HG03045 (cell line): ENCODE measurements around the gene PCAT7.
"Not testable (repeated sequence)": the region's sequence is repeated elsewhere in the genome, so short reads cannot be mapped to it uniquely, and the experiment has no call there.

ENCODE experiments used
- ATAC-seq: cut with Tn5 transposase; IDR thresholded peaks from one replicate; pipeline ENCODE4 v1.9.1; 2021; ENCODE audit warnings: mild to moderate bottlenecking, moderate library complexity; ENCODE audit not compliant: unreplicated experiment

The PCAT7 gene

GRCh38 chr9:94560237-94560636, 5.4 kb downstream of the PCAT7 start:
- no peak for ATAC-seq

DNA sequence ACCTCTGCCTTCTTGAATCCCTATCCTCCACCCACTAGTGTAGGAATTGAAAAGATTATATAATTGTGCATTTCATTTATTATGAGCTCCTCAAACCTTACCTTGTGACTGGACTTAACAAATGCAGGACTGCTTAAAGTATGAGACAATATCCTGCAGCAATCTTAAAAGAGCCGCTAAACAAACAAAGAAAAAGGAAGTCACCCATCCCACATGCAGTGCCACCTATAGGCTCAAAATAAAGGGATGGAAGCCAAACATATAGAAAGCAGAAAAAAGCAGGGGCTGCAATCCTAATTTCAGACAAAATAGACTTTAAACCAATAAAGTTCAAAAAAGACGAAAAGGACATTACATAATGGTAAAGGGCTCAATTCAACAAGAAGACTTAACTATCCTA, 8.7 kb downstream of the PCAT7 start:
- ATAC-seq: no peak

GRCh38 chr9:94564279-94564678, 9.4 kb downstream of the PCAT7 start:
- not testable (repeated sequence) for ATAC-seq

GRCh38 chr9:94566550-94566949, 11.7 kb downstream of the PCAT7 start:
- ATAC-seq: no peak

DNA sequence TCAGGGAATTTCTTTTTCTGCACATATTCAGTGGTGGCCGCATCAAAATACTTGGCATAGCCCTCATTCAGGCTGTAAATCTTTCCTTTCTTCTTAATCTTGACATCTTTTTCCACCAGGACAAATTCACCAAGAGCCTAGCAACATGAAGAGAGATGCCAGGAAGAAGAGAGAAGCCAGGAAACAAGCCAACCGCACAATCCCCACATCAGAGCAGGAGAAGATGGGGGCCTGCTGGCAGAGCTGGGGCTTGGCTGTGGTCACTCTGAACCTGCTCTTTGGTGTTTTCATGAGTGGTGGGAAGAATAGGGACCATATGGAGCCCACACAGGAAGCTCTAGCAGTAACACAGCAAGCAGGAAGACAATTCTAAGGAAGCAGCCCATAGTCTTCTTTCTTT, 12.4 kb downstream of the PCAT7 start:
- no peak for ATAC-seq

DNA sequence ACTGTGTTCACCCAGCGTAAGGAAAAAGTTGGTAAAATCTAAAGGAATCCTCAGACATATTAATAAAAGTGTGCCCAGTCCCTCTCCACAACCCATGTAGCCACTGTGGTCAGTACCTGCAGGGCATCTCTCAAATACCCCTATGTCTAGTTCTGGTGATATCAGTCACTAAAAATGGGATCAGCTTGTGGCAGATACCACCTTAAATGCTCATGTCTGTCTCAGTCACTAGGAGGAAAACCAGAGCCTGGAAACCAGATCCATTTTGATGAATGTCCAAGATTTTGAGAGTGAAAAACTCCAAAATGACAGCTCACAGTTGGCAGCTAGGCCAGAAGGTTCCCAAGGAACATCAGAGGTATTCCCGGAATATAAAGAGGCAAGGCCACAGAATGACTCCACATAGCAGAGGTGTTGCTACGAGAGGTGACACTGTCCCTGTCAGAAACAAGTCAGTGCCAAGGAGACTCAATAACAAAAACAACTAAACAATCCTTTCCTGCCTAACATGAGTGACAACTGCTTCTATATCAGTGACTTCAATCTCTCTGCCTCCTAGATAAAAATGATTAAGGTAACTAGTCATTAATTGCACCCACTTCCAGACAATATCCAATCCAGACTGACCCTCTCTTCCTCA, 13.5 kb downstream of the PCAT7 start:
- ATAC-seq: no peak

DNA sequence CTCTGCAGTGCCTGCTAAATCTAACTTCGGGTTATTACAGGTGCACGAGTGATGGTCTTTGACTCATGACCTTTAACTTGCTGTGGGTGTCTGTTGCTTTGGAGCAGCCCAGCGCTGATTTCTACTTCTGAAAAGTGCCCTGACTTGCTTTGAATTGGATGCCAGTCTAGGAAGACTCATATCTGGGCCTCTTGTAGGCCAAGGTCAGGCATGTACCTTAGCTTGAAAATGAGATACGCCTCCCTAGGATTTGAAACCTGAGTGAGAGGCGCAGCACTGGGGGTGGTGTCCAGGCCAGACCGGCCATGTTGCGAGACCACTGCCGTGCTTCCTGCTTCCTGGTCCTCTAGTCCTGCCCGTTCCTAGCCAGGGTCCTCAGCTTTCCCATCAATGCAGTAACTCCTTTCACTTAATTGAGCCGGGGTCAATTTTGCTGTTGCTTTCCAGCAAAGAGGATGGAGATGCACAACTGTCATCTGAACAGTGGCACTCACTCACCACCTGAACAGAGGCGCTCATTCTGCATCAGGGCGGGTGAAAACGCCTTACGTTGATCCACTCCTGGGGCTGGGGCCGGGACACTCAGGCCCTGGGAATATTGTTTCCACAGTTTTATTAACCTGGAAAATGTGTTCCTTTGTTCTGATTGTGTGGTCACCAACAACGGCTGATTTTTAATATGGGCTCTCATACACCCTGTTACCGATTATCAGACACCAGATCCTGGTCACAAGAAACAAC, 14.3 kb downstream of the PCAT7 start:
- no peak for ATAC-seq

GRCh38 chr9:94576131-94576530, 21.2 kb downstream of the PCAT7 start:
- no peak for ATAC-seq

- no peak for ATAC-seq
Observed at GRCh38 chr9:94577036-94577435, 22.2 kb downstream of the PCAT7 start.

- ATAC-seq: no peak
Observed at GRCh38 chr9:94577571-94577970, 22.7 kb downstream of the PCAT7 start.

DNA sequence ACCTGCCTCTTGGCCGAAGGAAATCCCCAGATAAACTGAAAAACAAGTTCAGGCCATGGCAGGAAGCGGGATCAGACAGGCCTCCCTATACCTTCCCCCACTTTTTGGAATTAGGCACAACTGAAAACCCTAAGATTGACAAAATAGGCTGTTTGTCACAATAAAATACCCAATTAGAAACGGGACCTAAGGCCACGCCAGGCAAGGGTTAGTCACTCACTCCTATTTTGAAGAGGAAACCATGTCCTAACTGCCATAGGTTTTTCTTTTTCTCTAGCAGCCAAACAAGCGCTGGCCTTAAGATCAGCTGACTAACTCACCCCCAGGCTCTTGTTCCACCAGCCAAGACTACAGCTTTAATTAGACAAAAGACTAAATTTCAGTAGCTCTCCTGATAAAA, 26.8 kb downstream of the PCAT7 start:
- ATAC-seq: no peak

DNA sequence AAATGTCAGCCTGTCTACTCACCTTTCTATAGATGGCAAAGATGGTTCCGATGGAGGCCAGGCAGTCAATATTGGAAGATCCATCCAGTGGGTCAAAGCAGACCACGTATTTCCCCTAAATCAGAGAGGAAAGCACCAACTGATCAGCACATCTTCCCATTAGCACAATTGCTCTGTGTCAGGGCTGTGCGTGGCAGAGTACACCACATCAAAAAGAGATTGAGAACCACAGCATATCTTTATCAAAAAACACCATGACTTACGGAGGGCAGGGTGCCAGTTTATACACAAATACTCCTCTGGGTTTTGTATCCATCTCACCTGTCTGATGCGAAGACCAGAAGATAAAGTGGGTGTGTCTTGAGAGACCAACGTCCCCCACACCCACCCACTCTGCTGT, 29.7 kb downstream of the PCAT7 start:
- ATAC-seq: no peak

DNA sequence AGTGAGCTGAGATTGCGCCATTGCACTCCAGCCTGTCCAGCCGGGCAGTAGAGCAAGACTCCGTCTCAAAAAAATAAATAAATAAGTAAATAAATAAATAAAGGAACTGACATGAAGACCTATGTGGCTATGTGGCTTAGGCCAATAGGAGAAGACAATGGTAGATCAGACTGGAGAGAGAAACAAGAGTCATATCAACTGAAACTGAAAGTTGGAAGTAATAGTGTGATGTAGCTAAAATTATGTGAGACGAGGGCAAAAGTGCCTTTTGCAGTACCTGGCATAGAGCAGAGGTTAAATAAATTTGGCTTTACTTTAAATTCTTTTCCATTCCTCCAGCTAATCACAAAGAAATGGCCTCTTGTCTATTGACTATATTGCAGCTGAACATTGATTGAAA, 31.4 kb downstream of the PCAT7 start:
- no peak for ATAC-seq

DNA sequence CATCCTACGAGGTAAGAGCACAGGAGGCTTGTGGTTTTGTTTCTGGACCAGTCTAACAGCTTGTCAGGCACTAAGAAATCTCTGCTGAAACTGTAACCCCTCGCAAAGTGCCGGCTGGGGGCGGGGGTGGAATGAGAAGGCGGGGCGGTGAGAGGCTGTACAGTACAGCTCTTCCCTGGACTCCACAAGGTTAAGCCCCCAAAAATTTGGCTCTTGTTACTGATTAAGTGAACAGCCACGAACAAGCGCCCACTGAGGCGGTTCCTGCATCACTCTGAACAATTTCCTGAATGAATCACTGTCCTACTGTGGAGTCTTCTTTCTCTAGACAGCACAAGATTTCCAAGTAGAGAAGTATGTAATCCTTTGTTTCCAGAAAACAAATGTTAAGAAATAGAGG, 31.9 kb downstream of the PCAT7 start:
- ATAC-seq: no peak

DNA sequence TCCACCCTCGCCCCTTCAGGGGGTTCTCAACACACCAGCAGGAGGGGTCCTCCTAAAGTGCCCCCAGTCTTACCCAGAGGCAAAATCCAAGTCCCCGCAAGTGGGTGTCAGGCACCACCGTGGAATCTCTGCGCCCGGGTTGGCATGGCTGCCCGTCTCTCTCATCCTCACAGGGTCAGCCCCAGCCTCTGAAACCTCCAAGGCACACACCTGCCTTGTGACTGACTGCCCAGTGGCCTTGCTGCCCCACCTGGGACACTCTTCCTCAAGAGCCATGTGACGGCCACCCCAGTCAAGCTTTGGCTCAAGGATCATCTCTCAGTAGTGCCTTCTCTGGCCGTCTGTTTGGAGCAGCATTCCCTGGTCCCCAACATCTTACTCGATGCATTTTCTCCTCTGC, 33.8 kb downstream of the PCAT7 start:
- no peak for ATAC-seq

GRCh38 chr9:94591046-94591545, 36.2 kb downstream of the PCAT7 start:
- ATAC-seq: not testable (repeated sequence)

DNA sequence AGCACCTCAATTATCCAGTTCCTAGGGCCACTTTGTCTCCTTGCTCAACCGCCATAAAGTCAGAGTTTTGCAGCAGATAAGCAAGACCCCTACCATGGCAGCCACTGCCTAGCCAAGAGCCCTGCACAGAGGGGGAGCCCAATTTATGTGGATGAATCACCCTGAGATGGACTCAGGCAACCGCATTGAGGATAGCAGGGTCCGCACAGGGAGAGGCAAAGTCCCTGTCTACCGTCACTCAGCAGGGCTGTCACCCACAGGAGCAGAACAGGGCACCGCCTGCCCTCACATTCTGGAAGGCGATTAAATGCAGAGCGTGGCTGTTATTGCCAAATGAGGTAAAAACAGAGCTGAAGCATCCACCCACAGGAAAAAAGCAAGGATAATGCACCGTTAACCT, 37.0 kb downstream of the PCAT7 start:
- no peak for ATAC-seq

GRCh38 chr9:94592683-94593082, 37.8 kb downstream of the PCAT7 start:
- not testable (repeated sequence) for ATAC-seq

DNA sequence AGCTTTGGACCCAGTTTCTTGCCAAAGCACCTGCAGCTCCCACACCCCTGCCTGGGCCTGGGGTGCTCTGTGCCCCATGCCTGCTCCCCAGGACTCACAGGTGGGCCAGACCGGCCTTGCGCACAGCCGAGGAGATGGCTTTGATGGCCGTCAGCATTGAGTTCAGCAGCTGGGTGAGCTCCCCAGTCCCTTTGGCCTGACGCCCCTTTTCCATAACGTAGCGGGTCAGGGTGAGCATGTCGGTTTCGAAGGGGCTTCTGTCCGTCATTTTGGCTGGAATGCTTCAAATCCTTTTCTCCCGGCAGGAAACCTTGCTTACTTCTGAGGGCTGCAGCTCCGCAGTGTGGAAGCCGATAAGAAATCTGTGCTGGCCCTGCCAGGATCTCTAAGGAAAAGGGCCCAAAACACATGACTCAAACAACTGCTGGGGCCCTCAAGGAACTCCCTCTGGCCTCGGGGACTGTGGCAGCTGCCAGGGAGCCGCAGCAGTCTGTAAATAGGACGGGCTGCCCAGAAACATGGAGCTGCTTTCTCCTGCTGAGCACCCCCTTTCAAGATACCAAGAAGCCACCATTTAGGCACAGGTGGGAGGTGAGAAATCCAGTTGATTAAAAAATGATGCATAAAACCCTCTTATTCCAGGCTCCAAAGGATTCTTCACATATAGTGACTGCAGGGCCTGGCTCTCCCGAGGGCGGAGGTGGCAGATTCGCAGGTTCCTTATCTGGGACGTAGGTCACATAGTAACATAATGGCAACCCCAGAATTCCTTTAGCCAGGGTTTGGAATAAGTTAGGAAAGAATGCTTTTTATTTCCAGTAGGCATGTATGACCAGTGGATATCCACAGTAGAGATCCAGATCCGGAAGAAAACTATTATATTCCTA, 38.8 kb downstream of the PCAT7 start, which contains the start of gene FBP2:
Gene FBP2, minus strand, starts transcription at position 366 of the 887 bp plus-strand sequence. Its CDS starts 98 bp downstream, at position 268.
- ATAC-seq: no peak

DNA sequence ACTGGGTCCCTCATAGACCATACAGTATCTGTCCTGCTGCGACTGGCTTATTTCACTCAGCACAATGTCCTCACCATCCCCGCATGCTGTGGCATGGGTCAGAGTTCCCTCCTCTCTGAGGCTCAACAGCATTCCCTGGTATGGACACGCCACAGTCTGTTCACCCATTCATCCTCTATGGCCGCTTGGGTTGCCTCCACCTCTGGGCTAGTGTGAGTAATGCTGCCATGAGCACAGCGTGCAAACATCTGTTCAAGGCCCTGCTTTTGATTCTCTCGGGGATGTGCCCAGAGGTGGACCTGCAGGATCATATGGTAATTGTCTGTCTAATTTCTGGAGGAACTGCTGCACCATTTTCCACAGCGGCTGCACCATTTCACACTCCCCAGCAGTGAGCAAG, 44.2 kb downstream of the PCAT7 start:
- no peak for ATAC-seq

DNA sequence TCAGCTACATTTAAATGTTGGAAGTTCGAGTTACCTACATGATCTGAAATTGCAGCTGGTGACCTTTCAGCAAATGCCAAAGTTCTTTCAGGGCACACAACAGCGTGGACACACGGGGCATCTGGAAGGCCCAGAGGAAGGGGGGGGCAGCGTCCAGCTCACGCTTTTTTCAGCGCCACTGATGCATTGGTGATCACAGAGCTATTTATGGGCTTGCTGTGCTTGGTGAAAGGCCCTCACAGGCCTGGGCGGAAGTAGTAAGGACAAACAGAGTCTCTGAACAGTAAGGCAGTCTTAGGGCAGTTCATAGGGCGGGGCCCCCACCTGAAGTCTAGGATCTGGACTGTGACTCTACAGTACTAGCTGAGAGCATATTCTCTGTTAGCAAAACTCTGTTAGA, 45.4 kb downstream of the PCAT7 start:
- ATAC-seq: no peak
